GM18909 (cell line): ENCODE results near the gene LBX1.

Source experiments
- ATAC-seq: cut with Tn5 transposase; IDR thresholded peaks from one replicate; pipeline ENCODE4 v1.9.1; 2021; ENCODE audit warnings: mild to moderate bottlenecking; ENCODE audit not compliant: unreplicated experiment, poor library complexity

The LBX1 gene

GRCh38 chr10:101229266-101230182, at the start of gene LBX1:
TSS of gene LBX1 (minus strand) at chr10:101229463. CDS start at chr10:101228815, 648 bp downstream.
- ATAC-seq: no peak

GRCh38 chr10:101273741-101274140, 44.5 kb upstream of the LBX1 start:
- ATAC-seq: no peak

- ATAC-seq: no peak
Observed at GRCh38 chr10:101273330-101273729, 44.1 kb upstream of the LBX1 start.

- no peak for ATAC-seq
Observed at GRCh38 chr10:101272229-101272868, 43.1 kb upstream of the LBX1 start.

GRCh38 chr10:101270763-101271162, 41.5 kb upstream of the LBX1 start:
- no peak for ATAC-seq

- ATAC-seq: no peak
Observed at GRCh38 chr10:101267776-101268175, 38.5 kb upstream of the LBX1 start.

- ATAC-seq: no peak
Observed at GRCh38 chr10:101267290-101267680, 38.0 kb upstream of the LBX1 start.

GRCh38 chr10:101266381-101267289, 37.4 kb upstream of the LBX1 start:
- no peak for ATAC-seq

- ATAC-seq: no peak
Observed at GRCh38 chr10:101263150-101263752, 34.0 kb upstream of the LBX1 start.

GRCh38 chr10:101262147-101262546, 32.9 kb upstream of the LBX1 start:
- no peak for ATAC-seq

- ATAC-seq: no peak
Observed at GRCh38 chr10:101261702-101262101, 32.4 kb upstream of the LBX1 start.

- no peak for ATAC-seq
Observed at GRCh38 chr10:101260764-101261481, 31.7 kb upstream of the LBX1 start.

- ATAC-seq: no peak
Observed at GRCh38 chr10:101258179-101258885, 29.1 kb upstream of the LBX1 start.

GRCh38 chr10:101257491-101257890, 28.2 kb upstream of the LBX1 start:
- no peak for ATAC-seq

- ATAC-seq: no peak
Observed at GRCh38 chr10:101257084-101257483, 27.8 kb upstream of the LBX1 start.

- no peak for ATAC-seq
Observed at GRCh38 chr10:101256387-101256786, 27.1 kb upstream of the LBX1 start.

GRCh38 chr10:101250136-101250535, 20.9 kb upstream of the LBX1 start:
- no peak for ATAC-seq

- ATAC-seq: no peak
Observed at GRCh38 chr10:101249171-101249581, 19.9 kb upstream of the LBX1 start.

- no peak for ATAC-seq
Observed at GRCh38 chr10:101246639-101247038, 17.4 kb upstream of the LBX1 start.
